Vagina (tissue), 2 donors: Measurements from ENCODE around the gene POLR3GL.

Experiments used
- POLR2A ChIP-seq, 2 donors: fragments of 450-650 bp; IDR thresholded peaks; one replicate each; pipeline ENCODE4 v1.6.1; 2017; ENCODE audit warnings: antibody characterized with exemption in 2 of 2, mild to moderate bottlenecking in 2 of 2, moderate library complexity in 2 of 2
- POLR2AphosphoS5 ChIP-seq, 2 donors: sonication (generic); formaldehyde crosslinking; IDR thresholded peaks; one replicate each; pipeline ENCODE4 v1.9.0; 2017; ENCODE audit warnings: antibody characterized with exemption in 2 of 2, mild to moderate bottlenecking in 2 of 2, low read depth in 1 of 2; ENCODE audit not compliant: insufficient read depth in 1 of 2
- TF ChIP-seq, protein P1 (sequence below), 3 experiments: fragments of 450-650 bp in 2 of 3; fragments of 200-600 bp in 1 of 3; sonication (generic) in 1 of 3; IDR thresholded peaks; one replicate each; pipeline ENCODE4 v1.5.1; 2017 to 2019; ENCODE audit warnings: antibody characterized with exemption in 3 of 3, mild to moderate bottlenecking in 2 of 3, moderate library complexity in 2 of 3

DNA sequence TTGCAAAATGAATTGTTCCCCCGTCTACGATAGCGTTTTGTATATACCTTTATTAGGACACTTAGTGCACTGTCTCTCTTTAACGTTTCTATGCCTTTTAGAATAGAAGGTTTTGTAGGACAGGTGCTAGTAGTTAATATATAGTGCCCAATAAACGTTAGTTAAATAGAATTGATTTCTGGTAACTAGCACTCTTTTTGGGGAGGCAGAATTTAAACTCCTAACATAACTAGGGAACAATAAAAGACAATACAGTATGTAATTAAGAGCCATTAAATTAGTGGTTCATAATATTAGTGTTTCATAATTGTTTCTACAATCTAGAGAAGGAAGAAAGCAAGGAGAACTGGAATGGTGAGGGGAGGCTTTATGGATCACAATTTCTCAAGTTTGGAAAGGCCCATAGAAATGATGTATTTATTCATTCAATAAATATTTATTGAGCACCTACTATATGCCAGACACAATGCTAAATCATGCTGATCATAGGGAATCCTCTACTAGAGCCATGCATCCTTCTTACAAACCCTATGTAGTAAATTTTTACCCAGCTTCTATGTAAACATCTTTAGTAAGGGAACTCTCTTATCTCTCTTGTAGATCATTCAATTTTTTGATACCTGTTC lies 742 bp downstream of the POLR3GL start:
- TF ChIP-seq, protein P1, sequence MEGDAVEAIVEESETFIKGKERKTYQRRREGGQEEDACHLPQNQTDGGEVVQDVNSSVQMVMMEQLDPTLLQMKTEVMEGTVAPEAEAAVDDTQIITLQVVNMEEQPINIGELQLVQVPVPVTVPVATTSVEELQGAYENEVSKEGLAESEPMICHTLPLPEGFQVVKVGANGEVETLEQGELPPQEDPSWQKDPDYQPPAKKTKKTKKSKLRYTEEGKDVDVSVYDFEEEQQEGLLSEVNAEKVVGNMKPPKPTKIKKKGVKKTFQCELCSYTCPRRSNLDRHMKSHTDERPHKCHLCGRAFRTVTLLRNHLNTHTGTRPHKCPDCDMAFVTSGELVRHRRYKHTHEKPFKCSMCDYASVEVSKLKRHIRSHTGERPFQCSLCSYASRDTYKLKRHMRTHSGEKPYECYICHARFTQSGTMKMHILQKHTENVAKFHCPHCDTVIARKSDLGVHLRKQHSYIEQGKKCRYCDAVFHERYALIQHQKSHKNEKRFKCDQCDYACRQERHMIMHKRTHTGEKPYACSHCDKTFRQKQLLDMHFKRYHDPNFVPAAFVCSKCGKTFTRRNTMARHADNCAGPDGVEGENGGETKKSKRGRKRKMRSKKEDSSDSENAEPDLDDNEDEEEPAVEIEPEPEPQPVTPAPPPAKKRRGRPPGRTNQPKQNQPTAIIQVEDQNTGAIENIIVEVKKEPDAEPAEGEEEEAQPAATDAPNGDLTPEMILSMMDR (IDR thresholded peaks at IDR 0.05): no peak
- no peak for TF ChIP-seq POLR2A (IDR thresholded peaks at IDR 0.05)
- TF ChIP-seq POLR2AphosphoS5 (IDR thresholded peaks at IDR 0.05; ENCODE audit: insufficient read depth in 1 of 2, low read depth in 1 of 2): no peak
